ENCODE measurements around the gene SGIP1. TPM values are rescaled to one million over a fixed set of nuclear protein-coding genes. Genes with fewer than 3 reads are reported as not detected.

Gene SGIP1
- total and polyA plus RNA-seq, 2 experiments from 2014 or later, result 2.4 to 6.1 TPM

- TF ChIP-seq, protein P1, sequence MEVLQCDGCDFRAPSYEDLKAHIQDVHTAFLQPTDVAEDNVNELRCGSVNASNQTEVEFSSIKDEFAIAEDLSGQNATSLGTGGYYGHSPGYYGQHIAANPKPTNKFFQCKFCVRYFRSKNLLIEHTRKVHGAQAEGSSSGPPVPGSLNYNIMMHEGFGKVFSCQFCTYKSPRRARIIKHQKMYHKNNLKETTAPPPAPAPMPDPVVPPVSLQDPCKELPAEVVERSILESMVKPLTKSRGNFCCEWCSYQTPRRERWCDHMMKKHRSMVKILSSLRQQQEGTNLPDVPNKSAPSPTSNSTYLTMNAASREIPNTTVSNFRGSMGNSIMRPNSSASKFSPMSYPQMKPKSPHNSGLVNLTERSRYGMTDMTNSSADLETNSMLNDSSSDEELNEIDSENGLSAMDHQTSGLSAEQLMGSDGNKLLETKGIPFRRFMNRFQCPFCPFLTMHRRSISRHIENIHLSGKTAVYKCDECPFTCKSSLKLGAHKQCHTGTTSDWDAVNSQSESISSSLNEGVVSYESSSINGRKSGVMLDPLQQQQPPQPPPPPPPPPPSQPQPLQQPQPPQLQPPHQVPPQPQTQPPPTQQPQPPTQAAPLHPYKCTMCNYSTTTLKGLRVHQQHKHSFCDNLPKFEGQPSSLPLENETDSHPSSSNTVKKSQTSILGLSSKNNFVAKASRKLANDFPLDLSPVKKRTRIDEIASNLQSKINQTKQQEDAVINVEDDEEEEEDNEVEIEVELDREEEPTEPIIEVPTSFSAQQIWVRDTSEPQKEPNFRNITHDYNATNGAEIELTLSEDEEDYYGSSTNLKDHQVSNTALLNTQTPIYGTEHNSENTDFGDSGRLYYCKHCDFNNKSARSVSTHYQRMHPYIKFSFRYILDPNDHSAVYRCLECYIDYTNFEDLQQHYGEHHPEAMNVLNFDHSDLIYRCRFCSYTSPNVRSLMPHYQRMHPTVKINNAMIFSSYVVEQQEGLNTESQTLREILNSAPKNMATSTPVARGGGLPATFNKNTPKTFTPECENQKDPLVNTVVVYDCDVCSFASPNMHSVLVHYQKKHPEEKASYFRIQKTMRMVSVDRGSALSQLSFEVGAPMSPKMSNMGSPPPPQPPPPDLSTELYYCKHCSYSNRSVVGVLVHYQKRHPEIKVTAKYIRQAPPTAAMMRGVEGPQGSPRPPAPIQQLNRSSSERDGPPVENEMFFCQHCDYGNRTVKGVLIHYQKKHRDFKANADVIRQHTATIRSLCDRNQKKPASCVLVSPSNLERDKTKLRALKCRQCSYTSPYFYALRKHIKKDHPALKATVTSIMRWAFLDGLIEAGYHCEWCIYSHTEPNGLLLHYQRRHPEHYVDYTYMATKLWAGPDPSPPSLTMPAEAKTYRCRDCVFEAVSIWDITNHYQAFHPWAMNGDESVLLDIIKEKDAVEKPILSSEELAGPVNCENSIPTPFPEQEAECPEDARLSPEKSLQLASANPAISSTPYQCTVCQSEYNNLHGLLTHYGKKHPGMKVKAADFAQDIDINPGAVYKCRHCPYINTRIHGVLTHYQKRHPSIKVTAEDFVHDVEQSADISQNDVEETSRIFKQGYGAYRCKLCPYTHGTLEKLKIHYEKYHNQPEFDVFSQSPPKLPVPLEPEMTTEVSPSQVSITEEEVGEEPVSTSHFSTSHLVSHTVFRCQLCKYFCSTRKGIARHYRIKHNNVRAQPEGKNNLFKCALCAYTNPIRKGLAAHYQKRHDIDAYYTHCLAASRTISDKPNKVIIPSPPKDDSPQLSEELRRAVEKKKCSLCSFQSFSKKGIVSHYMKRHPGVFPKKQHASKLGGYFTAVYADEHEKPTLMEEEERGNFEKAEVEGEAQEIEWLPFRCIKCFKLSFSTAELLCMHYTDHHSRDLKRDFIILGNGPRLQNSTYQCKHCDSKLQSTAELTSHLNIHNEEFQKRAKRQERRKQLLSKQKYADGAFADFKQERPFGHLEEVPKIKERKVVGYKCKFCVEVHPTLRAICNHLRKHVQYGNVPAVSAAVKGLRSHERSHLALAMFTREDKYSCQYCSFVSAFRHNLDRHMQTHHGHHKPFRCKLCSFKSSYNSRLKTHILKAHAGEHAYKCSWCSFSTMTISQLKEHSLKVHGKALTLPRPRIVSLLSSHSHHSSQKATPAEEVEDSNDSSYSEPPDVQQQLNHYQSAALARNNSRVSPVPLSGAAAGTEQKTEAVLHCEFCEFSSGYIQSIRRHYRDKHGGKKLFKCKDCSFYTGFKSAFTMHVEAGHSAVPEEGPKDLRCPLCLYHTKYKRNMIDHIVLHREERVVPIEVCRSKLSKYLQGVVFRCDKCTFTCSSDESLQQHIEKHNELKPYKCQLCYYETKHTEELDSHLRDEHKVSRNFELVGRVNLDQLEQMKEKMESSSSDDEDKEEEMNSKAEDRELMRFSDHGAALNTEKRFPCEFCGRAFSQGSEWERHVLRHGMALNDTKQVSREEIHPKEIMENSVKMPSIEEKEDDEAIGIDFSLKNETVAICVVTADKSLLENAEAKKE (CRISPR knock-in tag; IDR thresholded peaks at IDR 0.05), result no peak
- no peak for TF ChIP-seq EZH2phosphoT487 (IDR thresholded peaks at IDR 0.05; ENCODE audit: unreplicated experiment)
- TF ChIP-seq STAT1 (IDR thresholded peaks at IDR 0.05; ENCODE audit: unreplicated experiment), result no peak
Observed at GRCh38 chr1:66518654-66519053, 15.3 kb upstream of the SGIP1 start (continued).

GRCh38 chr1:66519992-66520391, 14.0 kb upstream of the SGIP1 start:
- H3K79me2 ChIP-seq (replicated peaks; ENCODE audit: insufficient read depth), result no peaks in the 10 kb centered on the region
- no peak overlapping the region for H2AFZ ChIP-seq
- H4K20me1 ChIP-seq (replicated peaks; ENCODE audit: insufficient read depth), result no peaks in the 10 kb centered on the region
- DNase-seq (ENCODE audit: low spot score) (no peak), ATAC-seq (no peak)
- H3K4me3 ChIP-seq, result no peak overlapping the region
- Mint-ChIP-seq H3K27ac (no peak overlapping the region), H3K36me3 (ENCODE audit: low read depth) (no peaks in the 10 kb centered on the region), H3K4me1 (no peaks in the 10 kb centered on the region), H3K9me3 (no peaks in the 10 kb centered on the region), H3K4me3 (no peak overlapping the region), H3K27me3 (ENCODE audit: insufficient read depth, low read depth, poor library complexity) (no peaks in the 10 kb centered on the region)
- no peaks in the 10 kb centered on the region for H3K9me2 ChIP-seq (ENCODE audit: insufficient read depth)
- no peaks in the 10 kb centered on the region for H3K27me3 ChIP-seq (ENCODE audit: insufficient read depth)
- H3K36me3 ChIP-seq (ENCODE audit: insufficient read depth), result no peaks in the 10 kb centered on the region
- H3K27ac ChIP-seq (ENCODE audit: low read depth), result no peak overlapping the region
- no peaks in the 10 kb centered on the region for H3F3A ChIP-seq (replicated peaks; ENCODE audit: low read depth)
- no peak overlapping the region for H3K4me2 ChIP-seq
- no peaks in the 10 kb centered on the region for H3K4me1 ChIP-seq (ENCODE audit: insufficient read depth)
- TF ChIP-seq POLR2AphosphoS5 (IDR thresholded peaks at IDR 0.05; ENCODE audit: low read depth) (no peak), EZH2phosphoT487 (IDR thresholded peaks at IDR 0.05; ENCODE audit: unreplicated experiment) (no peak), CREB1 (CRISPR knock-in tag; IDR thresholded peaks at IDR 0.05; ENCODE audit: low read depth) (no peak), JUNB (IDR thresholded peaks at IDR 0.05; ENCODE audit: unreplicated experiment) (no peak), STAT1 (IDR thresholded peaks at IDR 0.05; ENCODE audit: unreplicated experiment) (no peak), EZH2 (IDR thresholded peaks at IDR 0.05; ENCODE audit: low read depth, unreplicated experiment) (no peak), ZNF114 (CRISPR knock-in tag; IDR thresholded peaks at IDR 0.05) (no peak), ZNF331 (CRISPR knock-in tag; IDR thresholded peaks at IDR 0.05; ENCODE audit: low read depth) (no peak), NANOG (IDR thresholded peaks at IDR 0.05; ENCODE audit: borderline replicate concordance) (no peak)
- TF ChIP-seq, protein P2, sequence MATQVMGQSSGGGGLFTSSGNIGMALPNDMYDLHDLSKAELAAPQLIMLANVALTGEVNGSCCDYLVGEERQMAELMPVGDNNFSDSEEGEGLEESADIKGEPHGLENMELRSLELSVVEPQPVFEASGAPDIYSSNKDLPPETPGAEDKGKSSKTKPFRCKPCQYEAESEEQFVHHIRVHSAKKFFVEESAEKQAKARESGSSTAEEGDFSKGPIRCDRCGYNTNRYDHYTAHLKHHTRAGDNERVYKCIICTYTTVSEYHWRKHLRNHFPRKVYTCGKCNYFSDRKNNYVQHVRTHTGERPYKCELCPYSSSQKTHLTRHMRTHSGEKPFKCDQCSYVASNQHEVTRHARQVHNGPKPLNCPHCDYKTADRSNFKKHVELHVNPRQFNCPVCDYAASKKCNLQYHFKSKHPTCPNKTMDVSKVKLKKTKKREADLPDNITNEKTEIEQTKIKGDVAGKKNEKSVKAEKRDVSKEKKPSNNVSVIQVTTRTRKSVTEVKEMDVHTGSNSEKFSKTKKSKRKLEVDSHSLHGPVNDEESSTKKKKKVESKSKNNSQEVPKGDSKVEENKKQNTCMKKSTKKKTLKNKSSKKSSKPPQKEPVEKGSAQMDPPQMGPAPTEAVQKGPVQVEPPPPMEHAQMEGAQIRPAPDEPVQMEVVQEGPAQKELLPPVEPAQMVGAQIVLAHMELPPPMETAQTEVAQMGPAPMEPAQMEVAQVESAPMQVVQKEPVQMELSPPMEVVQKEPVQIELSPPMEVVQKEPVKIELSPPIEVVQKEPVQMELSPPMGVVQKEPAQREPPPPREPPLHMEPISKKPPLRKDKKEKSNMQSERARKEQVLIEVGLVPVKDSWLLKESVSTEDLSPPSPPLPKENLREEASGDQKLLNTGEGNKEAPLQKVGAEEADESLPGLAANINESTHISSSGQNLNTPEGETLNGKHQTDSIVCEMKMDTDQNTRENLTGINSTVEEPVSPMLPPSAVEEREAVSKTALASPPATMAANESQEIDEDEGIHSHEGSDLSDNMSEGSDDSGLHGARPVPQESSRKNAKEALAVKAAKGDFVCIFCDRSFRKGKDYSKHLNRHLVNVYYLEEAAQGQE (IDR thresholded peaks at IDR 0.05; ENCODE audit: unreplicated experiment), result no peak
- TF ChIP-seq, protein P3, sequence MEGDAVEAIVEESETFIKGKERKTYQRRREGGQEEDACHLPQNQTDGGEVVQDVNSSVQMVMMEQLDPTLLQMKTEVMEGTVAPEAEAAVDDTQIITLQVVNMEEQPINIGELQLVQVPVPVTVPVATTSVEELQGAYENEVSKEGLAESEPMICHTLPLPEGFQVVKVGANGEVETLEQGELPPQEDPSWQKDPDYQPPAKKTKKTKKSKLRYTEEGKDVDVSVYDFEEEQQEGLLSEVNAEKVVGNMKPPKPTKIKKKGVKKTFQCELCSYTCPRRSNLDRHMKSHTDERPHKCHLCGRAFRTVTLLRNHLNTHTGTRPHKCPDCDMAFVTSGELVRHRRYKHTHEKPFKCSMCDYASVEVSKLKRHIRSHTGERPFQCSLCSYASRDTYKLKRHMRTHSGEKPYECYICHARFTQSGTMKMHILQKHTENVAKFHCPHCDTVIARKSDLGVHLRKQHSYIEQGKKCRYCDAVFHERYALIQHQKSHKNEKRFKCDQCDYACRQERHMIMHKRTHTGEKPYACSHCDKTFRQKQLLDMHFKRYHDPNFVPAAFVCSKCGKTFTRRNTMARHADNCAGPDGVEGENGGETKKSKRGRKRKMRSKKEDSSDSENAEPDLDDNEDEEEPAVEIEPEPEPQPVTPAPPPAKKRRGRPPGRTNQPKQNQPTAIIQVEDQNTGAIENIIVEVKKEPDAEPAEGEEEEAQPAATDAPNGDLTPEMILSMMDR (conservative IDR thresholded peaks at IDR 0.05; ENCODE audit: low read depth in 2 of 2), result no peak
- TF ChIP-seq, protein P4, sequence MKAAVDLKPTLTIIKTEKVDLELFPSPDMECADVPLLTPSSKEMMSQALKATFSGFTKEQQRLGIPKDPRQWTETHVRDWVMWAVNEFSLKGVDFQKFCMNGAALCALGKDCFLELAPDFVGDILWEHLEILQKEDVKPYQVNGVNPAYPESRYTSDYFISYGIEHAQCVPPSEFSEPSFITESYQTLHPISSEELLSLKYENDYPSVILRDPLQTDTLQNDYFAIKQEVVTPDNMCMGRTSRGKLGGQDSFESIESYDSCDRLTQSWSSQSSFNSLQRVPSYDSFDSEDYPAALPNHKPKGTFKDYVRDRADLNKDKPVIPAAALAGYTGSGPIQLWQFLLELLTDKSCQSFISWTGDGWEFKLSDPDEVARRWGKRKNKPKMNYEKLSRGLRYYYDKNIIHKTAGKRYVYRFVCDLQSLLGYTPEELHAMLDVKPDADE (IDR thresholded peaks at IDR 0.05), result no peak

All from GM23338 (cell line).